ENCODE measurements around the gene MED19. TPM values are rescaled to one million over a fixed set of nuclear protein-coding genes. Genes with fewer than 3 reads are reported as not detected.

MED19 gene
- total RNA-seq, 2 experiments from 2014 or later: 12.9 to 14.1 TPM

DNA sequence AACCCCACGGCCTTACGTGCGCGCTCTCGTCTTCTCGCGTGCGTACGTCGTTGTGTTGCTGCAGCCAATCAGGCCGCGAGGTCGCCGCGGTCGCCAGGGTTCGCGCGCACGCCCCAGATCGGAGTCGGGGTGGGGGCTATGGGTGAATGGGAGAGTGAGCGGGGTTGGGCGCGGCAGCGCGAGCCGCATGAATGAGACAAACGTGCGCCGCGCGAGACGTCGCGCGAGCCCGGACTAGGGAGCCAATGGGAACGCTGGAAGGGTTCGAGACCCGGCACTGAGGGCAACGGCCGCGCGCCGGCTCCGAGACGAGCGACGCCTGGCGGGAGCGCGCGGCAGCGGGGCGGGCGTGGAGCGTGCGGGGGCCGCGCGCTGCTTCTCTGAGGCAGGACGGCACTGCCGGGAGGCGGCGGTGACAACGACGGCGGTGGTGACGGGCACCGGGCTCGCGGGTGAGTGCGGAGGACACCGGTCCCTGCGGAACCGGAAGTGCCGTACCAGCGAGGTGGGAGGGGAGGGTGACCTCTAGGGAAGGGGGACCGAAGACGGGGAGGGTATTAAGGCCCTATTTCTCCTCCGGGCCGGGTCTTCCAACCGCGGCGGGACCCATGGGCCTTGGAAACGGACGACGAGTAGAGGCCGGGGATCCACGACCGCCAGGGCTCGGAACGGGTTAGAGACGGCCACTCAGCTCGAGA is 44.1 kb downstream of the MED19 start, which contains the start of gene ZDHHC5:
TSS of gene ZDHHC5 (plus strand) at position 379 of the 698 bp plus-strand sequence. CDS start 4,977 bp downstream, outside the sequence.
- peak within 1 kb of the TSS; percentile 83 for H3K4me3 Mint-ChIP-seq
- peaks cover 41% of the 10 kb centered on the region for H3K4me1 Mint-ChIP-seq (ENCODE audit: low read depth)
- ChIA-PET POLR2A (interaction anchor here (0.6 to 2.3 kb wide), 8 partner anchors 9 to 887 kb away, joined by 3 to 8 read pairs (median 4); partner anchors contain the start of genes CLP1, SELENOH and YPEL4), CTCF (interaction anchor here (0.7 kb wide), 1 partner anchor 99 kb away, joined by 4 read pairs; no protein-coding TSS in a partner anchor)
- DNase-seq: peak; percentile 100
- intact Hi-C loops (cut with micrococcal nuclease): loop anchor here (1.0 to 10.0 kb wide), 13 partner anchors 11 to 1887 kb away; partner anchors contain the start of genes CLP1, MED19, SELENOH and SSRP1
- peak within 1 kb of the TSS; percentile 100 for H3K27ac Mint-ChIP-seq
- H3K36me3 Mint-ChIP-seq: peaks cover 15% of the 10 kb centered on the region
- no peaks in the 10 kb centered on the region for H3K27me3 Mint-ChIP-seq
- H3K9me3 Mint-ChIP-seq: no peaks in the 10 kb centered on the region

DNA sequence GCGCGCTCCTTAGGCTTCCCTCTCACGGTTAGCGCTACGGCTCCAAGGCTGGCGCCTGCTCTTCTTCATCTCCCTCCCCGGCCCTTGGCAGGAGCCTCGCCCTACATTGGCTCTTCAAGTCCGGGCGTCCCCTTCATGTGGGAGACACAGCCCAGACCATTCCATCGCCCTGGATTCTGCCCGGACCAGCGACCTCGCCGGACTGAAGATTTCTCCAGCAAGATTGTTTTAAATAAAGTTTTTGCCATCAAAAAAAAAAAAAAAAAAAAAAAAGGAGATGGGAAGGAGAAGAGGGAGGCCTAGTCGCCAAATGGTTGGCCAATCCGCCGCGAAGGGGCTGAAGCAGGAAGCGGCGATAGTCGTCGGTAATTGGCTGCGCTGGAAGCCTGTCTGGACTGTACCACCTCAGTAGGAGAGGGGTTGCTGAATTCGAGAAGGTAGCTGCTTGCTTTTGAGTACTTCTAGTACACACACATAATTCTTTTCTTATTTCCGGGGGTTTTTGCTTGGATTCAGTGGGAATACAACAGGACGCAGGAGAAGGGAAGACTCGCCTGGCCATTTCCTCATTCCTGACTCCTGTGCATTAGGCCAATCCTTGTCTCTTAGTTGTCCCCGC is 44.8 kb downstream of the MED19 start:
- H3K27ac Mint-ChIP-seq: peak overlapping the region; percentile 100
- H3K36me3 Mint-ChIP-seq: peaks cover 13% of the 10 kb centered on the region
- intact Hi-C loops (cut with micrococcal nuclease): loop anchor here (1.0 to 10.0 kb wide), 13 partner anchors 10 to 1888 kb away; partner anchors contain the start of genes CLP1, MED19, SELENOH and SSRP1
- ChIA-PET CTCF (interaction anchor here (0.7 to 1.8 kb wide), 2 partner anchors 9 to 133 kb away, joined by 4 to 5 read pairs; partner anchors contain the start of gene CLP1), POLR2A (interaction anchor here (0.6 to 2.3 kb wide), 9 partner anchors 9 to 241 kb away, joined by 3 to 8 read pairs (median 3); partner anchors contain the start of genes CLP1, SELENOH and YPEL4)
- peaks cover 39% of the 10 kb centered on the region for H3K4me1 Mint-ChIP-seq (ENCODE audit: low read depth)
- DNase-seq: peak; percentile 95
- H3K4me3 Mint-ChIP-seq: peak overlapping the region; percentile 83
- no peaks in the 10 kb centered on the region for H3K27me3 Mint-ChIP-seq
- H3K9me3 Mint-ChIP-seq: no peaks in the 10 kb centered on the region

DNA sequence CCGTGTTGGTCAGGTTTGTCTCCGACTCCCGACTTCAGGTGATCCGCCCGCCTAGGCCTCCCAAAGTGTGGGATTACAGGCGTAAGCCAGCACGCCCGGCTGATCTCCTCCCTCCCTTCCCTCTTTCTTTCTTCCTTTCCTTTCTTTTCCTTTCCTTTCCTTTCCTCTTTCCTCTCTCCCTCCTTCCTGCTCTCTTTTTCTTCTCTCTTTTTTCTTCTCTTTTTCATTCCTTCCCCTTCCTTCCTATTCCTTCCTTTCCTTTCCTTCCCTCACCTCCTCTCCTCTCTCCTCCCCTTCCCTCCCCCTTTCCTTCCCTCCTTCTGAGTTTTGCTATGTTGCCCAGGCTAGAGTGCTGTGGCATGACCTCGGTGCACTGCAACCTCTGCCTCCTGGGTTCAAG is 48.0 kb downstream of the MED19 start:
- H3K4me1 Mint-ChIP-seq (ENCODE audit: low read depth): peaks cover 27% of the 10 kb centered on the region
- no peaks in the 10 kb centered on the region for H3K27me3 Mint-ChIP-seq
- no peak for DNase-seq
- ChIA-PET POLR2A (no interaction called here), CTCF (no interaction called here)
- H3K27ac Mint-ChIP-seq: no peak overlapping the region
- no peak overlapping the region for H3K4me3 Mint-ChIP-seq
- H3K36me3 Mint-ChIP-seq: peaks cover 24% of the 10 kb centered on the region
- intact Hi-C loops (cut with micrococcal nuclease): loop anchor here (10.0 kb wide), 1 partner anchor 1891 kb away; no protein-coding TSS in a partner anchor
- H3K9me3 Mint-ChIP-seq: no peaks in the 10 kb centered on the region

DNA sequence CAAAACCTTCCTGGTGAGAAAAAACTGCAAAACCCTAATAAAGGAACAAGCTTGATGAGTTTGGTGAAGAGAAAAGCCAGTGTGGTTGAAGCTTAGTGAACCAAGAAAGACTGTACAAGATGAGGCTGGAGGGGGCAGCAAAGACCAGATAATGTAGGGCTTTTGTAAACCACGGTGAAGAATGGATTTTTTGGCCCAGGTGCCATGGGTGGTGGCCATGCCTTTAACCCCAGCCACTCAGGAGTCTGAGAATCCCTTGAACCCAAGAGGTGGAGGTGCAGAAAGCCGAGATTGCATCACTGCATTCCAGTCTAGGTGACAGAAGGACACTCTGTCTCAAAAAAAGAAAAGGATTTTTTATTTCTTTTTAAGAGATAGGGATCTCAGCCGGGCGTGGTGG is 49.1 kb downstream of the MED19 start:
- CTCF ChIA-PET: interaction anchor here (0.7 to 1.2 kb wide), 4 partner anchors 15 to 861 kb away, joined by 3 to 6 read pairs (median 3); no protein-coding TSS in a partner anchor
- H3K27me3 Mint-ChIP-seq: no peaks in the 10 kb centered on the region
- H3K9me3 Mint-ChIP-seq: no peaks in the 10 kb centered on the region
- intact Hi-C loops (cut with micrococcal nuclease): loop anchor here (10.0 kb wide), 1 partner anchor 1892 kb away; no protein-coding TSS in a partner anchor
- H3K4me3 Mint-ChIP-seq: no peak overlapping the region
- no peak for DNase-seq
- POLR2A ChIA-PET: no interaction called here
- H3K27ac Mint-ChIP-seq: no peak overlapping the region
- peaks cover 32% of the 10 kb centered on the region for H3K4me1 Mint-ChIP-seq (ENCODE audit: low read depth)
- H3K36me3 Mint-ChIP-seq: peaks cover 24% of the 10 kb centered on the region

DNA sequence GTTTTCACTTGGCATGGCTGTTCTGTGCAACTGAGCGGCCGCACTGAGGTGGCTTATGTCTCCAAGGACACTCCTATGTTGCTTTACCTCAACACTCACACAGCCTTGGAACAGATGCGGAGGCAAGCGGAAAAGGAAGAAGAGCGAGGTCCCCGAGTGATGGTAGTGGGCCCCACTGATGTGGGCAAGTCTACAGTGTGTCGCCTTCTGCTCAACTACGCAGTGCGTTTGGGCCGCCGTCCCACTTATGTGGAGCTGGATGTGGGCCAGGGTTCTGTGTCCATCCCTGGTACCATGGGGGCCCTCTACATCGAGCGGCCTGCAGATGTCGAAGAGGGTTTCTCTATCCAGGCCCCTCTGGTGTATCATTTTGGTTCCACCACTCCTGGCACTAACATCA is 52.3 kb downstream of the MED19 start:
- Mint-ChIP-seq H3K4me1 (ENCODE audit: low read depth) (peaks cover 31% of the 10 kb centered on the region), H3K9me3 (no peaks in the 10 kb centered on the region), H3K27me3 (no peaks in the 10 kb centered on the region), H3K4me3 (no peak overlapping the region), H3K27ac (no peak overlapping the region), H3K36me3 (peaks cover 26% of the 10 kb centered on the region)
- ChIA-PET CTCF (interaction anchor here (1.9 kb wide), 2 partner anchors 15 to 92 kb away, joined by 7 to 9 read pairs; partner anchors contain the start of gene UBE2L6), POLR2A (no interaction called here)
- intact Hi-C loops (cut with micrococcal nuclease): loop anchor here (5.0 to 10.0 kb wide), 2 partner anchors 1483 to 1895 kb away; partner anchors contain the start of gene FAM111A
- DNase-seq: no peak

DNA sequence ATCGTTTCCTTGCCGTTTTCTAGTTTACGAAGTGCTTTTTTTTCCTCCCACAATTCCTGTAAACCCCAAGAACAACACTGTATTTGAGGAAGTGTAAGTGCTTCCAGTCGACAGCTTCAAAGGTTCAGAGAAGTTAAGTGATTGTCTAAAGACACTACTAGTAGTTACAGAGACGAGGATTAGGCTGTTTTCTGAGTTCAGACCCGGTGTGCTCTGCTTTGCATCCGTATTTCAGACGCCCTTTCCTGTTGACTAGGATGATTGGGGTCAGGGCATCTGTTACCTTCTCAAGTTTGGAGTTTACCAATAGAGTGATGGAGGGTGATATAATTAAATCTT is 54.0 kb downstream of the MED19 start:
- Mint-ChIP-seq H3K9me3 (no peaks in the 10 kb centered on the region), H3K4me3 (peak overlapping the region; percentile 100), H3K27ac (peak overlapping the region; percentile 94), H3K36me3 (peaks cover 26% of the 10 kb centered on the region), H3K27me3 (no peaks in the 10 kb centered on the region), H3K4me1 (ENCODE audit: low read depth) (peaks cover 33% of the 10 kb centered on the region)
- intact Hi-C loops (cut with micrococcal nuclease): loop anchor here (5.0 kb wide), 1 partner anchor 1484 kb away; the partner anchor contains the start of gene FAM111A
- ChIA-PET CTCF (interaction anchor here (0.6 to 1.9 kb wide), 5 partner anchors 9 to 143 kb away, joined by 3 to 9 read pairs (median 3); partner anchors contain the start of gene UBE2L6), POLR2A (interaction anchor here (0.9 to 1.8 kb wide), 3 partner anchors 9 to 20 kb away, joined by 3 to 6 read pairs (median 3); no protein-coding TSS in a partner anchor)
- no peak for DNase-seq

DNA sequence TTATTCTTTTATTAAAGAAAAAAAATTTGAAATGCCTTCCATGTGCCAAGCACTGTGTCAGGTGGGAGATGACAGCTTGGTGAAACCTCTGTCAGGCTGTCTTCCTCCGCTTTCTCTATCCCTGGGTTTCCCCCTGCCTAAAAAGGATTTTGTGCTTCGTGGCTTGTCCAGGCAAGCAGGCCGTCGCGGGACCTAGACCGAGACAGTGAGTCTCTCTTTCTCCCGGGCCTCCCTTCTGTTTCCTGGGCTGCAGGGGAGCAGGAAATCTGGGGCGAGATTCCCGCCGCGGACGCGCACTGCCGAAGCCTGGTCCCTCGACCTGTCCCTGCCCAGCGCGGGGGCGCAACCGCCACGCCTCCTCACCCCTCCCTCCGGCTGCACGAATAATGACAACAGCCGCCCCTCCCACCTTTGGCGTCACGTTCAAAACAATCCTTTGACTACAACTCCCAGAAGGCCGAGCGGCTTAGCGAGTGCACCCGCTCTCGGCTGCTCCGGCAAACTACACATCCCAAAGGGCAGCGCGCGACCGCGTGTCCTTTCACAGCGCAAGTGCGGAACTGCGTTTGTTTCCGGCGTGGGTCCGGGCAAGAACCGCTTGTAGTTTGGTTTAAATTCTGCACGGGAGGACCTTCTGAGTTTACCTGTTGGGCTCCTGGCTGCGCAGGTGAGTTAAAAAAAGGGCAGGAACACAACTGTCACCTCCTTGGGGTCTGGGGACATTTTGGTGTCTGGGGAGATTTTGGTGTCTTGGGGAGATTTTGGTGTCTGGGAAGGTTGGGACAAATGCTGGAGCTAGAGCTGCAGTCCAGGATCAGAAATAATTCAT is 54.6 kb downstream of the MED19 start, which contains the start of gene CLP1:
TSS of gene CLP1 (plus strand) at position 569 of the 829 bp plus-strand sequence. CDS start 1,715 bp downstream, outside the sequence.
- Mint-ChIP-seq H3K27ac (peak within 1 kb of the TSS; percentile 94), H3K4me3 (peak within 1 kb of the TSS; percentile 100), H3K4me1 (ENCODE audit: low read depth) (peaks cover 33% of the 10 kb centered on the region), H3K27me3 (no peaks in the 10 kb centered on the region), H3K36me3 (peaks cover 25% of the 10 kb centered on the region), H3K9me3 (no peaks in the 10 kb centered on the region)
- ChIA-PET POLR2A (interaction anchor here (0.9 to 1.8 kb wide), 3 partner anchors 9 to 20 kb away, joined by 3 to 6 read pairs (median 3); no protein-coding TSS in a partner anchor), CTCF (interaction anchor here (0.6 to 4.2 kb wide), 7 partner anchors 9 to 199 kb away, joined by 3 to 17 read pairs (median 4); partner anchors contain the start of gene UBE2L6)
- intact Hi-C loops (cut with micrococcal nuclease): loop anchor here (1.0 to 5.0 kb wide), 7 partner anchors 10 to 1485 kb away; partner anchors contain the start of genes FAM111A, MED19, SELENOH and TIMM10
- peak; percentile 100 for DNase-seq

DNA sequence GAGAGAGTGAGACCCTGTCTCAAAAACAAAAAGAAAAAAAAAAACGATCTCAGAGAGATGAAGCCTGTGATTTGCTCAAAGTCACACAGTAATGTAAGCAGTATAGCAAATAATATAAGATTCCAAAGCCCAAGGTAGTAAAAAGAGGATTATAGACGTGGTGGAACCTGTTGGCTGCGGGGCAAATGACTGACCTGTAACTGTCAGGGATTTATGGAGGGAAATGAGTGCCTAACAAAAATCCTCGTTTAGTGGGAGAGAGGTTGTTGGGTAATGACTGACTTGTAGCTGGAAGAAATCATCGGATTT is 55.2 kb downstream of the MED19 start:
- Mint-ChIP-seq H3K36me3 (peaks cover 22% of the 10 kb centered on the region), H3K4me1 (ENCODE audit: low read depth) (peaks cover 31% of the 10 kb centered on the region), H3K27ac (peak overlapping the region; percentile 94), H3K4me3 (peak overlapping the region; percentile 100), H3K27me3 (no peaks in the 10 kb centered on the region), H3K9me3 (no peaks in the 10 kb centered on the region)
- DNase-seq: no peak
- POLR2A ChIA-PET: no interaction called here
- intact Hi-C loops (cut with micrococcal nuclease): loop anchor here (1.0 to 5.0 kb wide), 7 partner anchors 10 to 1485 kb away; partner anchors contain the start of genes FAM111A, MED19, SELENOH and TIMM10
- CTCF ChIA-PET: interaction anchor here (0.9 to 4.2 kb wide), 4 partner anchors 12 to 198 kb away, joined by 3 to 17 read pairs (median 4); no protein-coding TSS in a partner anchor

Other genes starting within 250 kb of the MED19 start
- 10 to 100 TPM; 23.1 to 23.3 TPM for gene SLC43A1, start 196.5 kb downstream of the MED19 start, total RNA-seq
- gene TIMM10, start 181.5 kb downstream of the MED19 start, total RNA-seq: 100 to 1,000 TPM; 131 to 134 TPM
- gene SMTNL1, start 174.6 kb downstream of the MED19 start, total RNA-seq: not detected
- 100 to 1,000 TPM; 152 to 162 TPM for gene UBE2L6, start 144.5 kb downstream of the MED19 start, total RNA-seq
- under 1 TPM in 1 of 2 experiments, not detected in 1; 0.43 TPM for gene SERPING1, start 114.5 kb downstream of the MED19 start, total RNA-seq
- under 1 TPM; 0.43 to 0.73 TPM for gene YPEL4, start 62.3 kb downstream of the MED19 start, total RNA-seq
- 10 to 100 TPM; 13.9 to 15.2 TPM for gene CLP1, start 54.5 kb downstream of the MED19 start, total RNA-seq
- gene ZDHHC5, start 44.1 kb downstream of the MED19 start, total RNA-seq: 10 to 100 TPM; 56.8 to 65.5 TPM
- 10 to 100 TPM; 54.9 to 57.2 TPM for gene TMX2, start 378 bp upstream of the MED19 start, total RNA-seq
- gene SELENOH, start 29.3 kb upstream of the MED19 start, total RNA-seq: 100 to 1,000 TPM; 235 to 252 TPM
- gene BTBD18, start 39.6 kb upstream of the MED19 start, total RNA-seq: not detected
- gene CTNND1, start 49.6 kb upstream of the MED19 start, total RNA-seq: 1 to 10 TPM; 3.5 to 4.4 TPM